WTC11 (cell line): ENCODE results near the gene GALK1. TPM values are rescaled to one million over a fixed set of nuclear protein-coding genes. Genes with fewer than 3 reads are reported as not detected.

Source experiments
- ATAC-seq: fragments of 200-7000 bp; cut with Tn5 transposase; 2 replicates; pipeline ENCODE4 v1.10.0; 2021; ENCODE audit warnings: mild to moderate bottlenecking, moderate library complexity
- CTCF ChIA-PET: fragments of 300-600 bp; sonication (Branson Sonifier 250); formaldehyde crosslinking; loops from one replicate; lab custom pipeline; 2021; ENCODE audit warnings: antibody characterized with exemption; lab: Charles Lee
- POLR2A ChIA-PET: fragments of 350-600 bp; sonication (Branson Sonifier 250); formaldehyde crosslinking; loops from one replicate; lab custom pipeline; 2021; ENCODE audit warnings: antibody characterized with exemption; lab: Charles Lee
- DNase-seq: peaks from one replicate; pipeline ENCODE4 v3.0.0; 2021; ENCODE audit warnings: low spot score
- H3K27ac Mint-ChIP-seq: 2 replicates; pipeline ENCODE4 v1.8.0; 2021; ENCODE audit warnings: mixed read lengths
- H3K27me3 Mint-ChIP-seq: 2 replicates; pipeline ENCODE4 v1.8.0; 2021; ENCODE audit warnings: low read depth, mild to moderate bottlenecking, moderate library complexity, mixed read lengths
- H3K36me3 Mint-ChIP-seq: 2 replicates; pipeline ENCODE4 v1.8.0; 2021; ENCODE audit warnings: mixed read lengths
- H3K4me1 Mint-ChIP-seq: 2 replicates; pipeline ENCODE4 v1.8.0; 2022; ENCODE audit warnings: mixed read lengths
- H3K4me3 Mint-ChIP-seq: 2 replicates; pipeline ENCODE4 v1.8.0; 2021; ENCODE audit warnings: mild to moderate bottlenecking, moderate library complexity, mixed read lengths
- H3K9me3 Mint-ChIP-seq: 2 replicates; pipeline ENCODE4 v1.8.0; 2021; ENCODE audit warnings: mixed read lengths
- EMX1 ChIP-seq: fragments of 250-450 bp; sonication (Bioruptor Pico); IDR thresholded peaks from 2 replicates; pipeline ENCODE4 v1.8.0; 2021; ENCODE audit warnings: mild to moderate bottlenecking
- ESRRA ChIP-seq: sonication (generic); formaldehyde crosslinking; IDR thresholded peaks from 2 replicates; pipeline ENCODE4 v1.8.1; 2022; ENCODE audit warnings: mild to moderate bottlenecking, missing genetic modification reagents, borderline replicate concordance
- GTF2I ChIP-seq: fragments of 250-450 bp; sonication (Bioruptor Pico); conservative IDR thresholded peaks from 2 replicates; pipeline ENCODE4 v1.4.0; 2021; ENCODE audit warnings: mild to moderate bottlenecking
- JAZF1 ChIP-seq: fragments of 250-450 bp; sonication (Bioruptor Pico); IDR thresholded peaks from 2 replicates; pipeline ENCODE4 v1.9.0; 2021; ENCODE audit warnings: moderate library complexity, mild to moderate bottlenecking, inconsistent platforms
- MXD4 ChIP-seq: fragments of 250-450 bp; sonication (Bioruptor Pico); IDR thresholded peaks from 2 replicates; pipeline ENCODE4 v1.8.0; 2021; ENCODE audit warnings: mild to moderate bottlenecking, moderate library complexity, borderline replicate concordance
- NFYB ChIP-seq: sonication (generic); formaldehyde crosslinking; conservative IDR thresholded peaks from 2 replicates; pipeline ENCODE4 v1.8.0; 2022; ENCODE audit warnings: low read depth, missing genetic modification reagents
- TEAD4 ChIP-seq: sonication (generic); formaldehyde crosslinking; IDR thresholded peaks from 2 replicates; pipeline ENCODE4 v1.8.0; 2022; ENCODE audit warnings: mild to moderate bottlenecking, missing genetic modification reagents
- ZNF219 ChIP-seq: sonication (generic); formaldehyde crosslinking; IDR thresholded peaks from 2 replicates; pipeline ENCODE4 v1.8.0; 2023; ENCODE audit warnings: missing genetic modification reagents, mild to moderate bottlenecking, borderline replicate concordance
- ZNF317 ChIP-seq: sonication (generic); formaldehyde crosslinking; IDR thresholded peaks from 2 replicates; pipeline ENCODE4 v1.8.1; 2023; ENCODE audit warnings: low read depth, mild to moderate bottlenecking, moderate library complexity, missing genetic modification reagents, borderline replicate concordance
- ZNF671 ChIP-seq: fragments of 250-450 bp; sonication (Bioruptor Pico); IDR thresholded peaks from 2 replicates; pipeline ENCODE4 v1.8.0; 2021; ENCODE audit warnings: mild to moderate bottlenecking
- total RNA-seq: library from RNA; stranded (reverse); gene quantifications from 3 replicates; pipeline ENCODE4 v1.2.3, GENCODE V29; 2021
- TF ChIP-seq, protein P1 (sequence below): sonication (generic); formaldehyde crosslinking; conservative IDR thresholded peaks from 2 replicates; pipeline ENCODE4 v1.8.1; 2023; ENCODE audit warnings: mild to moderate bottlenecking, low read depth, missing genetic modification reagents, moderate library complexity
- TF ChIP-seq, protein P2 (sequence below): sonication (generic); formaldehyde crosslinking; IDR thresholded peaks from 2 replicates; pipeline ENCODE4 v1.8.1; 2022; ENCODE audit warnings: missing genetic modification reagents, borderline replicate concordance
- TF ChIP-seq, protein P3 (sequence below): fragments of 200-600 bp; IDR thresholded peaks from 2 replicates; pipeline ENCODE4 v1.8.0; 2022; ENCODE audit warnings: antibody characterized with exemption
- TF ChIP-seq, protein P4 (sequence below): fragments of 250-450 bp; sonication (Bioruptor Pico); IDR thresholded peaks from 2 replicates; pipeline ENCODE4 v1.9.0; 2021; ENCODE audit warnings: mild to moderate bottlenecking
- TF ChIP-seq, protein P5 (sequence below): fragments of 250-450 bp; sonication (Bioruptor Pico); conservative IDR thresholded peaks from 2 replicates; pipeline ENCODE4 v1.9.0; 2021; ENCODE audit warnings: mild to moderate bottlenecking
- TF ChIP-seq, protein P6 (sequence below): fragments of 250-450 bp; sonication (Bioruptor Pico); IDR thresholded peaks from 2 replicates; pipeline ENCODE4 v1.9.0; 2021; ENCODE audit warnings: mild to moderate bottlenecking

GALK1 gene
- total RNA-seq, 1 experiment from 2014 or later: 42.2 TPM

DNA sequence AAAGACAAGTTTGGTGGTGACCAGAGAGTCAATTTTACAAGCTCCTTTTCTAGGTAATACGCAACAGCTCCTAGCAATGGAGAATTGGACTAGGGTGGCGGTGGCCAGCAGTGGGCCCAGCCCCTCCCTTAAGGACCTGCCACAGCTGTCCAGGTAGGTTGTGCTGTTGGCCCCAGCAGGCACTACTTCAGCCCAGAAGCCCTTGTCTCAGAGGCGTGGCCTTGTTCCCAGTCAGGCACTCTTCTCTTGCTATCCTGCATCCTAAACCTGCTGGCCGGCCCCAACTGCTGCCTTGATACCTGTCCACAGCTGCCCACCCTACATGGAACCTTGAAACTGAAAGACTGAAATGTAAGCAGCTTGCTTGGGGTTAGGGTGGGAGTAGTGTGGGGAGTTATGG is 989 bp upstream of the GALK1 start (continued):
- no peak for TF ChIP-seq JAZF1 (CRISPR knock-in tag)

DNA sequence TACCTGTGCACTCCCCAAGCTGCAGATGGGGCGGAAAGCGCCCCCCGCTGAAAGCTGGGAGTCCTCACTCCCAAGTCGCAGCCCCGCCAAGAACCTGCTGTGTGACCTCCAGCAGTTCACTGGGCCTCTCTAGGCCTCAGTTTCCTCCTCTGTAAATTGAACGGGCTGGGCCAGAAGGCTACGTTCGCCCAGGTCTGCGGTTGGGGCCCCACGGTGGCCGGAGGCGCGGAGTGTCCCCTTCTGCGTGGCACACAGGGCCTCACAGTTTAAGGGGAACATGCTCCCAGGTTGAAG is 628 bp downstream of the GALK1 start:
- H3K27me3 Mint-ChIP-seq: no peaks in the 10 kb centered on the region
- POLR2A ChIA-PET: interaction anchor here (1.0 to 3.4 kb wide), 4 partner anchors 10 to 475 kb away, joined by 3 to 22 read pairs (median 8); partner anchors contain the start of gene SLC25A19
- TF ChIP-seq ZNF317 (no peak), MXD4 (peak; percentile 82; the same call in 1 of the 2 replicates)
- TF ChIP-seq, all 79 proteins: peak for 1
- DNase-seq (no peak), ATAC-seq (no peak)
- H3K27ac Mint-ChIP-seq: no peak overlapping the region
- CTCF ChIA-PET: interaction anchor here (0.7 to 9.0 kb wide), 29 partner anchors 10 to 503 kb away, joined by 3 to 318 read pairs (median 8); partner anchors contain the start of genes GGA3, MIF4GD, MRPS7 and RECQL5
- H3K4me3 Mint-ChIP-seq: peak overlapping the region; percentile 75
- H3K36me3 Mint-ChIP-seq: no peaks in the 10 kb centered on the region
- peaks cover 9% of the 10 kb centered on the region for H3K4me1 Mint-ChIP-seq
- H3K9me3 Mint-ChIP-seq: no peaks in the 10 kb centered on the region

DNA sequence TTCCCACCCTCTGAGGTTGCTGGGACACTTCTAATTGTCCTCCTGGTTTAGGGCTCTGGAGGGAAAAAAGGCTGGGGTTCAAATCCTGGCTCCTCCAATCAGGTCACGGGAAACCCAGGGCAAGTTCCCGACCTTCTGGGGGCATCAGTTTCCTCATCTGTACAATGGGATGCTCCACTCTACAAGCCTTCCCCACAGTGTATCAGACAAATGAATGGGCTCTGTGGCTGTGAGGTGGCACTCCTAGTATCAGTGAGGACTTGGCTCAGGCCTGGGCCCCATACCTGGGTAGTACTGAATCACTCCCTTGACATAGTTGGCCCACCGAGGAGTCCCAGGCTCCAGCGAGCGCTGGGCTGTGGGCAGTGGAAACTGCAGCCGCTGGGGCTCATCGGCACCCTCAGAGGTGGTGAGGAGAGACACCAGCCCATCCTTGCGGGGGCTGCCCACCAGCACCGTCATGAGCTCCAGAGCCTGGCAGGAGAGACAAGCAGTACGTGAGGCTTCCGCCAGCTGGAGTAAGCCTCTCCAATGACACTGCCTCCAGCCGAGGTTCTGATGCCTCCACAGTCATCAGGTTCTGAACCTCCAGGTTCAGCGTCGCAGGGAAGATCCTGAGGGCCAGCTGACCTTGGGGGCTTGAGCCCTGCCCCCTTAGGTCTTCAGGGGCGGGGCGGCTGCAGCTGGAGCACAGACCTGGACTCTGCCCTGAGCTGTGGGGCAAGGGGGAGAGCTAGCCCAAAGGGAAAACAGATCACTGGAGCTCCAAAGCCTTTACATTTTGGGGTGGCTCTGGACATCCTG is 1.2 kb downstream of the GALK1 start:
- Mint-ChIP-seq H3K9me3 (no peaks in the 10 kb centered on the region), H3K27me3 (no peaks in the 10 kb centered on the region), H3K4me3 (peak overlapping the region; percentile 75), H3K36me3 (no peaks in the 10 kb centered on the region), H3K27ac (no peak overlapping the region)
- ChIA-PET CTCF (interaction anchor here (0.7 to 9.0 kb wide), 24 partner anchors 11 to 502 kb away, joined by 3 to 318 read pairs (median 8); partner anchors contain the start of genes GGA3, MIF4GD, MRPS7 and SMIM5), POLR2A (interaction anchor here (1.0 to 3.4 kb wide), 4 partner anchors 10 to 475 kb away, joined by 3 to 22 read pairs (median 8); partner anchors contain the start of gene SLC25A19)
- DNase-seq (no peak), ATAC-seq (0 out of 2 replicates have a peak, but pooled peaks have one; percentile 2)
- no peak for TF ChIP-seq ZNF671 (CRISPR knock-in tag)
- TF ChIP-seq, all 79 proteins: peak for 0
- H3K4me1 Mint-ChIP-seq: peaks cover 13% of the 10 kb centered on the region

DNA sequence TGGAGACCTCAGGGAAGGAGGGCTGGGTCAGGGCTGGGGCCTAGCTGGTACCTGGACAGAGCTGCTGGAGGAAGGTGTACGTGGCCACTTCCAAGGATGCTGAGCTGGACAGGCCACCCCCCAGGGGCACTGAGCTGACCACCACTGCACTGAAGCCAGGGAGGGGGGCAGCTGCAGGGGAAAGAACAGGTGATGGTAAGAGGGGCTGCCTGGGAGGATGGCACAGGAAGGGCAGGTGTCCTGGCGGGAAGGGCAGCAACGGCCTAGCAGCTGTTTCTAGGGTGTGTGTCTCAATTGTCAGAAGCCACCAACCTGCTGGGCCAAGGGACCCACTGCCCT is 1.8 kb downstream of the GALK1 start:
- CTCF ChIA-PET: interaction anchor here (3.2 to 9.0 kb wide), 6 partner anchors 11 to 129 kb away, joined by 27 to 318 read pairs (median 38); partner anchors contain the start of gene SMIM5
- H3K27me3 Mint-ChIP-seq: no peaks in the 10 kb centered on the region
- ATAC-seq (no peak), DNase-seq (no peak)
- no peaks in the 10 kb centered on the region for H3K36me3 Mint-ChIP-seq
- H3K27ac Mint-ChIP-seq: no peak overlapping the region
- POLR2A ChIA-PET: interaction anchor here (2.5 kb wide), 1 partner anchor 9 kb away, joined by 13 read pairs; no protein-coding TSS in a partner anchor
- H3K9me3 Mint-ChIP-seq: no peaks in the 10 kb centered on the region
- peak overlapping the region; percentile 34; the same call in 1 of the 2 replicates for H3K4me3 Mint-ChIP-seq
- peaks cover 16% of the 10 kb centered on the region for H3K4me1 Mint-ChIP-seq
- TF ChIP-seq, protein P1, sequence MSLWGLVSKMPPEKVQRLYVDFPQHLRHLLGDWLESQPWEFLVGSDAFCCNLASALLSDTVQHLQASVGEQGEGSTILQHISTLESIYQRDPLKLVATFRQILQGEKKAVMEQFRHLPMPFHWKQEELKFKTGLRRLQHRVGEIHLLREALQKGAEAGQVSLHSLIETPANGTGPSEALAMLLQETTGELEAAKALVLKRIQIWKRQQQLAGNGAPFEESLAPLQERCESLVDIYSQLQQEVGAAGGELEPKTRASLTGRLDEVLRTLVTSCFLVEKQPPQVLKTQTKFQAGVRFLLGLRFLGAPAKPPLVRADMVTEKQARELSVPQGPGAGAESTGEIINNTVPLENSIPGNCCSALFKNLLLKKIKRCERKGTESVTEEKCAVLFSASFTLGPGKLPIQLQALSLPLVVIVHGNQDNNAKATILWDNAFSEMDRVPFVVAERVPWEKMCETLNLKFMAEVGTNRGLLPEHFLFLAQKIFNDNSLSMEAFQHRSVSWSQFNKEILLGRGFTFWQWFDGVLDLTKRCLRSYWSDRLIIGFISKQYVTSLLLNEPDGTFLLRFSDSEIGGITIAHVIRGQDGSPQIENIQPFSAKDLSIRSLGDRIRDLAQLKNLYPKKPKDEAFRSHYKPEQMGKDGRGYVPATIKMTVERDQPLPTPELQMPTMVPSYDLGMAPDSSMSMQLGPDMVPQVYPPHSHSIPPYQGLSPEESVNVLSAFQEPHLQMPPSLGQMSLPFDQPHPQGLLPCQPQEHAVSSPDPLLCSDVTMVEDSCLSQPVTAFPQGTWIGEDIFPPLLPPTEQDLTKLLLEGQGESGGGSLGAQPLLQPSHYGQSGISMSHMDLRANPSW: no peak
- TF ChIP-seq, protein P2, sequence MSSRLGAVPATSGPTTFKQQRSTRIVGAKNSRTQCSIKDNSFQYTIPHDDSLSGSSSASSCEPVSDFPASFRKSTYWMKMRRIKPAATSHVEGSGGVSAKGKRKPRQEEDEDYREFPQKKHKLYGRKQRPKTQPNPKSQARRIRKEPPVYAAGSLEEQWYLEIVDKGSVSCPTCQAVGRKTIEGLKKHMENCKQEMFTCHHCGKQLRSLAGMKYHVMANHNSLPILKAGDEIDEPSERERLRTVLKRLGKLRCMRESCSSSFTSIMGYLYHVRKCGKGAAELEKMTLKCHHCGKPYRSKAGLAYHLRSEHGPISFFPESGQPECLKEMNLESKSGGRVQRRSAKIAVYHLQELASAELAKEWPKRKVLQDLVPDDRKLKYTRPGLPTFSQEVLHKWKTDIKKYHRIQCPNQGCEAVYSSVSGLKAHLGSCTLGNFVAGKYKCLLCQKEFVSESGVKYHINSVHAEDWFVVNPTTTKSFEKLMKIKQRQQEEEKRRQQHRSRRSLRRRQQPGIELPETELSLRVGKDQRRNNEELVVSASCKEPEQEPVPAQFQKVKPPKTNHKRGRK (CRISPR knock-in tag): no peak
- TF ChIP-seq, protein P3, sequence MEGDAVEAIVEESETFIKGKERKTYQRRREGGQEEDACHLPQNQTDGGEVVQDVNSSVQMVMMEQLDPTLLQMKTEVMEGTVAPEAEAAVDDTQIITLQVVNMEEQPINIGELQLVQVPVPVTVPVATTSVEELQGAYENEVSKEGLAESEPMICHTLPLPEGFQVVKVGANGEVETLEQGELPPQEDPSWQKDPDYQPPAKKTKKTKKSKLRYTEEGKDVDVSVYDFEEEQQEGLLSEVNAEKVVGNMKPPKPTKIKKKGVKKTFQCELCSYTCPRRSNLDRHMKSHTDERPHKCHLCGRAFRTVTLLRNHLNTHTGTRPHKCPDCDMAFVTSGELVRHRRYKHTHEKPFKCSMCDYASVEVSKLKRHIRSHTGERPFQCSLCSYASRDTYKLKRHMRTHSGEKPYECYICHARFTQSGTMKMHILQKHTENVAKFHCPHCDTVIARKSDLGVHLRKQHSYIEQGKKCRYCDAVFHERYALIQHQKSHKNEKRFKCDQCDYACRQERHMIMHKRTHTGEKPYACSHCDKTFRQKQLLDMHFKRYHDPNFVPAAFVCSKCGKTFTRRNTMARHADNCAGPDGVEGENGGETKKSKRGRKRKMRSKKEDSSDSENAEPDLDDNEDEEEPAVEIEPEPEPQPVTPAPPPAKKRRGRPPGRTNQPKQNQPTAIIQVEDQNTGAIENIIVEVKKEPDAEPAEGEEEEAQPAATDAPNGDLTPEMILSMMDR: no peak
- no peak for TF ChIP-seq TEAD4 (CRISPR knock-in tag)
- TF ChIP-seq, protein P4, sequence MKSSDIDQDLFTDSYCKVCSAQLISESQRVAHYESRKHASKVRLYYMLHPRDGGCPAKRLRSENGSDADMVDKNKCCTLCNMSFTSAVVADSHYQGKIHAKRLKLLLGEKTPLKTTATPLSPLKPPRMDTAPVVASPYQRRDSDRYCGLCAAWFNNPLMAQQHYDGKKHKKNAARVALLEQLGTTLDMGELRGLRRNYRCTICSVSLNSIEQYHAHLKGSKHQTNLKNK (CRISPR knock-in tag): no peak
- TF ChIP-seq GTF2I (CRISPR knock-in tag): no peak
- TF ChIP-seq ESRRA: no peak
- TF ChIP-seq NFYB: no peak
- TF ChIP-seq EMX1 (CRISPR knock-in tag): no peak
- TF ChIP-seq, protein P5, sequence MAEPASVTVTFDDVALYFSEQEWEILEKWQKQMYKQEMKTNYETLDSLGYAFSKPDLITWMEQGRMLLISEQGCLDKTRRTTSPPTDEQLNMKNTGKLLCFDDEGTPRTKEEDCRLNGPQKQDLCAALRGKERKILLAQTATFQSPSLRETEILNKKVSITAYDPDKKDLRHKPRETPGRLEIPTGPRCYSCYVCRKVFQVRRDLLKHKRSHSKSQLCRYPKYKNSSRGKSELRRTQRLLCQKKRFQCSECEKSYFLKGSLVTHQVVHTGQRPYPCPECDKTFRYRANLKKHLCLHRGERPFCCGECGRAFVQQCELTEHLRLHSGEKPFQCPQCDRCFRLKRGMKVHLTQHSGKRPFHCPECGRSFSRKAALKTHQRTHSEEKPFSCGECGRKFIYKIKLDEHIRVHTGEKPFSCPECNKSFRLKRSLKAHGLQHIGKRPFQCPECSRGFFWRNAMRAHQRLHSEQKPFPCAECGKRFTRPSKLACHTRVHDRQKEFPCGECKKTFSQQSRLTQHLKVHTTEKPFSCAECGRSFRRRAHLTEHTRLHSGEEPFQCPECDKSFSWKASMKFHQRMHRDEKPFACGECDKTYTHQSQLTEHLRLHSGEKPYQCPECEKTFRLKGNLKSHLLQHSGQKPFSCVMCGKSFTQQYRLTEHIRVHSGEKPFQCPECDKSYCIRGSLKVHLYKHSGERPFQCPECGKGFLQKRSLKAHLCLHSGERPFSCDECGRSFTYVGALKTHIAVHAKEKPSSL: no peak
- TF ChIP-seq, protein P6, sequence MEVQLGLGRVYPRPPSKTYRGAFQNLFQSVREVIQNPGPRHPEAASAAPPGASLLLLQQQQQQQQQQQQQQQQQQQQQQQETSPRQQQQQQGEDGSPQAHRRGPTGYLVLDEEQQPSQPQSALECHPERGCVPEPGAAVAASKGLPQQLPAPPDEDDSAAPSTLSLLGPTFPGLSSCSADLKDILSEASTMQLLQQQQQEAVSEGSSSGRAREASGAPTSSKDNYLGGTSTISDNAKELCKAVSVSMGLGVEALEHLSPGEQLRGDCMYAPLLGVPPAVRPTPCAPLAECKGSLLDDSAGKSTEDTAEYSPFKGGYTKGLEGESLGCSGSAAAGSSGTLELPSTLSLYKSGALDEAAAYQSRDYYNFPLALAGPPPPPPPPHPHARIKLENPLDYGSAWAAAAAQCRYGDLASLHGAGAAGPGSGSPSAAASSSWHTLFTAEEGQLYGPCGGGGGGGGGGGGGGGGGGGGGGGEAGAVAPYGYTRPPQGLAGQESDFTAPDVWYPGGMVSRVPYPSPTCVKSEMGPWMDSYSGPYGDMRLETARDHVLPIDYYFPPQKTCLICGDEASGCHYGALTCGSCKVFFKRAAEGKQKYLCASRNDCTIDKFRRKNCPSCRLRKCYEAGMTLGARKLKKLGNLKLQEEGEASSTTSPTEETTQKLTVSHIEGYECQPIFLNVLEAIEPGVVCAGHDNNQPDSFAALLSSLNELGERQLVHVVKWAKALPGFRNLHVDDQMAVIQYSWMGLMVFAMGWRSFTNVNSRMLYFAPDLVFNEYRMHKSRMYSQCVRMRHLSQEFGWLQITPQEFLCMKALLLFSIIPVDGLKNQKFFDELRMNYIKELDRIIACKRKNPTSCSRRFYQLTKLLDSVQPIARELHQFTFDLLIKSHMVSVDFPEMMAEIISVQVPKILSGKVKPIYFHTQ (CRISPR knock-in tag): no peak
- no peak for TF ChIP-seq ZNF219 (CRISPR knock-in tag)
